Ovary (tissue), 9 donors: ENCODE measurements around the gene CD1B. TPM values are rescaled to one million over a fixed set of nuclear protein-coding genes. Genes with fewer than 3 reads are reported as not detected.

Source experiments
- DNase-seq, 5 donors: peaks; one replicate each; pipeline ENCODE4 v3.0.0-alpha.2; 2019 to 2020
- H3K27ac ChIP-seq, 2 donors: fragments of 200-600 bp; one replicate each; pipeline versions ENCODE4 v1.5.1 to v1.8.0; 2019 to 2022
- H3K27me3 ChIP-seq: fragments of 200-600 bp; one replicate; pipeline ENCODE4 v1.8.0; 2022
- H3K36me3 ChIP-seq: fragments of 200-600 bp; sonication (generic); one replicate; pipeline ENCODE4 v1.5.1; 2019
- H3K4me1 ChIP-seq: one replicate; pipeline ENCODE4 v1.8.1; 2013; ENCODE audit warnings: mild to moderate bottlenecking, moderate library complexity; ENCODE audit not compliant: insufficient read depth
- H3K4me3 ChIP-seq: fragments of 200-600 bp; sonication (generic); one replicate; pipeline ENCODE4 v1.5.1; 2017
- H3K9me3 ChIP-seq, 2 donors: fragments of 200-600 bp in 1 of 2; sonication (generic) in 1 of 2; one replicate each; pipeline versions ENCODE4 v1.5.1 to v1.8.1; 2013 to 2019; ENCODE audit warnings: mild to moderate bottlenecking in 1 of 2, moderate library complexity in 1 of 2
- EP300 ChIP-seq: sonication (generic); formaldehyde crosslinking; IDR thresholded peaks from one replicate; pipeline ENCODE4 v1.6.1; 2017; ENCODE audit warnings: antibody characterized with exemption
- POLR2A ChIP-seq: fragments of 450-650 bp; IDR thresholded peaks from one replicate; pipeline ENCODE4 v1.6.1; 2017; ENCODE audit warnings: antibody characterized with exemption, mild to moderate bottlenecking, moderate library complexity
- WGBS, 3 donors: extraction: QIAGEN DNeasy Blood & Tissue Kit in 1 of 3; methylation state at CpG; one replicate each; pipeline versions ENCODE4 v1.1.5 to v1.1.7; 2013 to 2017; 5-methylcytosine and 5-hydroxymethylcytosine counted together
- intact Hi-C, 4 donors: fragments of 100-400 bp; cut with DNase I; formaldehyde crosslinking; loops; one replicate each; pipeline versions ENCODE4 v1.11.0 to v1.15.1; 2022 to 2023
- polyA plus RNA-seq, 2 donors: library from polyadenylated mRNA; stranded (reverse); fragments of 200-250 nt in 1 of 2; fragments of 350-450 nt in 1 of 2; fragmentation: Illumina TruSeq in 1 of 2; extraction: RNeasy Lipid Tissue Mini Kit (QIAGEN cat#74804) in 1 of 2; gene quantifications; one replicate each; pipeline ENCODE4 v1.2.3, GENCODE V29; 2013 to 2014
- total RNA-seq, 7 donors: library from RNA; depleted of rRNA in 2 of 7; stranded (reverse); fragments of >200 nt in 2 of 7; fragmentation: NEBNext Ultra II Directional in 3 of 7; extraction: Animal tissue kit (Norgen Biotek cat#: 25700) in 3 of 7; gene quantifications; one replicate each; pipeline versions ENCODE4 v1.1.0 to v1.2.4, GENCODE V29; 2016 to 2023
- TF ChIP-seq, protein P1 (sequence below), 3 donors: fragments of 450-650 bp in 2 of 3; fragments of 200-600 bp in 1 of 3; IDR thresholded peaks; one replicate each; pipeline versions ENCODE4 v1.5.1 to v1.8.0; 2016 to 2022; ENCODE audit warnings: antibody characterized with exemption in 3 of 3, mild to moderate bottlenecking in 1 of 3
- donor health status: DM: no; HTN: no; CAD: no; lungs with moderate emphysema.
- donor health status: DM: no; HTN: no; CAD: no.
- donor health status: Bipolar disorder and iron deficiency.
- donor health status: DM: yes; HTN: yes; CAD: no.
- donor health status: DM: no; HTN: no; CAD: no.
- donor health status: DM: yes; HTN: yes; CAD: no.

The CD1B gene
- total and polyA plus RNA-seq, 9 donors, result 0.38 TPM; not detected in 8

- H3K4me3 ChIP-seq, result no peak overlapping the region
- no peak for DNase-seq
- H3K36me3 ChIP-seq, result no peaks in the 10 kb centered on the region
- H3K27ac ChIP-seq, result no peak overlapping the region
- intact Hi-C loops, result no loop called here
- TF ChIP-seq EP300, result no peak
- TF ChIP-seq, protein P1, sequence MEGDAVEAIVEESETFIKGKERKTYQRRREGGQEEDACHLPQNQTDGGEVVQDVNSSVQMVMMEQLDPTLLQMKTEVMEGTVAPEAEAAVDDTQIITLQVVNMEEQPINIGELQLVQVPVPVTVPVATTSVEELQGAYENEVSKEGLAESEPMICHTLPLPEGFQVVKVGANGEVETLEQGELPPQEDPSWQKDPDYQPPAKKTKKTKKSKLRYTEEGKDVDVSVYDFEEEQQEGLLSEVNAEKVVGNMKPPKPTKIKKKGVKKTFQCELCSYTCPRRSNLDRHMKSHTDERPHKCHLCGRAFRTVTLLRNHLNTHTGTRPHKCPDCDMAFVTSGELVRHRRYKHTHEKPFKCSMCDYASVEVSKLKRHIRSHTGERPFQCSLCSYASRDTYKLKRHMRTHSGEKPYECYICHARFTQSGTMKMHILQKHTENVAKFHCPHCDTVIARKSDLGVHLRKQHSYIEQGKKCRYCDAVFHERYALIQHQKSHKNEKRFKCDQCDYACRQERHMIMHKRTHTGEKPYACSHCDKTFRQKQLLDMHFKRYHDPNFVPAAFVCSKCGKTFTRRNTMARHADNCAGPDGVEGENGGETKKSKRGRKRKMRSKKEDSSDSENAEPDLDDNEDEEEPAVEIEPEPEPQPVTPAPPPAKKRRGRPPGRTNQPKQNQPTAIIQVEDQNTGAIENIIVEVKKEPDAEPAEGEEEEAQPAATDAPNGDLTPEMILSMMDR (IDR thresholded peaks at IDR 0.05), result no peak
- no peaks in the 10 kb centered on the region for H3K27me3 ChIP-seq
- H3K9me3 ChIP-seq, result no peaks in the 10 kb centered on the region
- WGBS, 3 donors, result 89 to 100% (median 92%) methylated on average over 2 of the region's 2 CpGs
- no peaks in the 10 kb centered on the region for H3K4me1 ChIP-seq
Measured at GRCh38 chr1:158295791-158296190, 35.5 kb downstream of the CD1B start.

DNA sequence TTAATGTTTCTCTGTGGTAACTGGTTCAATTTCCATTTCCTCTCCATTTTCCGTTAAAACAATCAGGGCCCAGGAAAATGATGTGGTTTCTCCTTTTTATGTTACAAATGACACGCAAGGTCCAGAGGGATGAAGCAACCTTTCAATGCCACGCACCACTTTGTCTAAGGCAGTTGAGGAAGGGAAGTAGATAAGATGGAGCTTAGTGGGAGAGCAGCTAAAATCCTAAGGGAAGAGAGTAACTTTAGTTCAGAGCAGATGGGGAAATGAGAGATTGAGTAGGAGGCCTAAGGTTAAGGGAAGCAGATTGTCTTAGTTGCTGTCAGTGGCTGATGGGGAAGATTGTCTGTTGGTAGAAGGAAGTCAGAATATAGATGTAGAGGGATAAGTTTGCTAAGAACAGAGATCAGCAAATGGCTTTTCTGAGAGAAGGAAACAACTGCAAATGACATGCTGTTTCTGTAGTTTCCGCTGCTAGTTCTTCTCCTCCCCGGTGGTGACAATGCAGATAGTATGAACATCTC is 40.9 kb downstream of the CD1B start:
- H3K27me3 ChIP-seq, result no peaks in the 10 kb centered on the region
- no peaks in the 10 kb centered on the region for H3K4me1 ChIP-seq
- H3K27ac ChIP-seq, result no peak overlapping the region
- H3K36me3 ChIP-seq, result no peaks in the 10 kb centered on the region
- intact Hi-C loops, result no loop called here
- DNase-seq, result no peak
- no peaks in the 10 kb centered on the region for H3K9me3 ChIP-seq
- no peak overlapping the region for H3K4me3 ChIP-seq
- no peak for TF ChIP-seq POLR2A
- TF ChIP-seq, protein P1 (IDR thresholded peaks at IDR 0.05), result no peak
- 85 to 90% (median 86%) methylated on average over 5 of the region's 5 CpGs for WGBS, 3 donors

DNA sequence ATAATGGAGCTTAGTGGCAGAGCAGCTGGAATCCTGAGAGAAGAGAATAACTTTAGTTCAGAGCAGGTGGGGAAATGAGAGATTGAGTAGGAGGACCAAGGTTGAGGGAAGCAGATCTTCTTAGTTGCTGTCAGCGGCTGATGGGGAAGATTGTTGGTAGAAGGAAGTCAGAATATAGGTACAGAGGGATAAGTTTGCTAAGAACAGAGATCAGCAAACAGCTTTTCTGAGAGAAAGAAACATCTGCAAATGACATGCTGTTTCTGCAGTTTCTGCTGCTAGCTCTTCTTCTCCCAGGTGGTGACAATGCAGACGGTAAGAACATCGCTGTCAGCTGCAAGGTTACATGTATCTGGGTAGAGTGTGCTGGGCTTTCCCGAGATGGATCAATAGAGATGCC is 41.5 kb downstream of the CD1B start, which contains the start of gene CD1C:
Gene CD1C (plus strand): TSS at position 113 of the 400 bp plus-strand sequence. CDS start 142 bp downstream, at position 255.
- Histone ChIP-seq H3K4me3 (no peak within 1 kb of the TSS), H3K27me3 (no peaks in the 10 kb centered on the region), H3K27ac (no peak within 1 kb of the TSS), H3K9me3 (no peaks in the 10 kb centered on the region), H3K4me1 (no peaks in the 10 kb centered on the region), H3K36me3 (no peaks in the 10 kb centered on the region)
- DNase-seq, result no peak
- TF ChIP-seq, protein P1 (IDR thresholded peaks at IDR 0.05), result no peak
- TF ChIP-seq EP300 (no peak), POLR2A (no peak)
- 75 to 83% (median 76%) methylated on average over 4 of the region's 4 CpGs for WGBS, 3 donors
- intact Hi-C loops, result no loop called here

GRCh38 chr1:158286941-158287346 is 44.4 kb downstream of the CD1B start:
- H3K9me3 ChIP-seq, result no peaks in the 10 kb centered on the region
- no peaks in the 10 kb centered on the region for H3K27me3 ChIP-seq
- no peak overlapping the region for H3K4me3 ChIP-seq
- H3K36me3 ChIP-seq, result no peaks in the 10 kb centered on the region
- TF ChIP-seq EP300 (no peak), POLR2A (no peak)
- TF ChIP-seq, protein P1 (IDR thresholded peaks at IDR 0.05), result no peak
- H3K27ac ChIP-seq, result no peak overlapping the region
- intact Hi-C loops, result no loop called here
- 81 to 85% (median 83%) methylated on average over 1 of the region's 1 CpG for WGBS, 3 donors
- DNase-seq, result no peak
- no peaks in the 10 kb centered on the region for H3K4me1 ChIP-seq
